ENCODE results near the gene GOLGA6L10. TPM values are rescaled to one million over a fixed set of nuclear protein-coding genes. Genes with fewer than 3 reads are reported as not detected.
"Not testable (repeated sequence)": the region's sequence is repeated elsewhere in the genome, so short reads cannot be mapped to it uniquely, and the experiment has no call there.

GOLGA6L10 gene
- 0.07 TPM for total RNA-seq
- long read RNA-seq, result 0 reads

GRCh38 chr15:82349375-82349774 lies at the start of gene GOLGA6L10:
Gene GOLGA6L10 (minus strand): TSS chr15:82349475. CDS start chr15:82349375, 100 bp downstream.
- intact Hi-C loops (cut with micrococcal nuclease); ATAC-seq; DNase-seq: not testable (repeated sequence)

GRCh38 chr15:82398785-82399184 lies 49.5 kb upstream of the GOLGA6L10 start:
- no peak for ATAC-seq
- intact Hi-C loops (cut with micrococcal nuclease), result no loop called here

GRCh38 chr15:82397817-82398216 lies 48.5 kb upstream of the GOLGA6L10 start:
- DNase-seq, result no peak
- intact Hi-C loops (cut with micrococcal nuclease), result no loop called here
- ATAC-seq, result no peak

More at GRCh38 chr15:82398785-82399184, 49.5 kb upstream of the GOLGA6L10 start:
- DNase-seq, result no peak

- intact Hi-C loops (cut with micrococcal nuclease); DNase-seq; ATAC-seq: not testable (repeated sequence)
These were observed 46.5 kb upstream of the GOLGA6L10 start for GRCh38 chr15:82395788-82396187.

- intact Hi-C loops (cut with micrococcal nuclease), result no loop called here
These were observed 44.4 kb upstream of the GOLGA6L10 start for GRCh38 chr15:82393671-82394070.

GRCh38 chr15:82392077-82392476 lies 42.8 kb upstream of the GOLGA6L10 start:
- ATAC-seq; DNase-seq; intact Hi-C loops (cut with micrococcal nuclease): not testable (repeated sequence)

More at GRCh38 chr15:82393671-82394070, 44.4 kb upstream of the GOLGA6L10 start:
- DNase-seq, result no peak
- ATAC-seq, result no peak

GRCh38 chr15:82390152-82390551 lies 40.9 kb upstream of the GOLGA6L10 start:
- DNase-seq; ATAC-seq; intact Hi-C loops (cut with micrococcal nuclease): not testable (repeated sequence)

GRCh38 chr15:82387209-82387608 lies 37.9 kb upstream of the GOLGA6L10 start:
- DNase-seq; ATAC-seq; intact Hi-C loops (cut with micrococcal nuclease): not testable (repeated sequence)

- ATAC-seq; intact Hi-C loops (cut with micrococcal nuclease); DNase-seq: not testable (repeated sequence)
These were observed 32.2 kb upstream of the GOLGA6L10 start for GRCh38 chr15:82381330-82381955.

GRCh38 chr15:82379552-82379951 lies 30.3 kb upstream of the GOLGA6L10 start:
- intact Hi-C loops (cut with micrococcal nuclease); DNase-seq; ATAC-seq: not testable (repeated sequence)

- DNase-seq, result not testable (repeated sequence)
These were observed 24.4 kb upstream of the GOLGA6L10 start for GRCh38 chr15:82373661-82374060.

GRCh38 chr15:82371656-82372055 lies 22.4 kb upstream of the GOLGA6L10 start:
- DNase-seq, result no peak
- ATAC-seq, result no peak
- intact Hi-C loops (cut with micrococcal nuclease), result no loop called here

More at GRCh38 chr15:82373661-82374060, 24.4 kb upstream of the GOLGA6L10 start:
- ATAC-seq; intact Hi-C loops (cut with micrococcal nuclease): not testable (repeated sequence)

GRCh38 chr15:82367790-82368189 lies 18.5 kb upstream of the GOLGA6L10 start:
- DNase-seq; intact Hi-C loops (cut with micrococcal nuclease); ATAC-seq: not testable (repeated sequence)

- DNase-seq; intact Hi-C loops (cut with micrococcal nuclease): not testable (repeated sequence)
- ATAC-seq, result peak; percentile 88
These were observed 16.5 kb upstream of the GOLGA6L10 start for GRCh38 chr15:82365692-82366323.

- DNase-seq; ATAC-seq; intact Hi-C loops (cut with micrococcal nuclease): not testable (repeated sequence)
These were observed 15.3 kb upstream of the GOLGA6L10 start for GRCh38 chr15:82364548-82364947.

GRCh38 chr15:82362790-82363189 lies 13.5 kb upstream of the GOLGA6L10 start:
- intact Hi-C loops (cut with micrococcal nuclease); DNase-seq; ATAC-seq: not testable (repeated sequence)

GRCh38 chr15:82360618-82361017 lies 11.3 kb upstream of the GOLGA6L10 start:
- ATAC-seq; intact Hi-C loops (cut with micrococcal nuclease); DNase-seq: not testable (repeated sequence)

- intact Hi-C loops (cut with micrococcal nuclease); DNase-seq; ATAC-seq: not testable (repeated sequence)
These were observed 5.8 kb upstream of the GOLGA6L10 start for GRCh38 chr15:82355055-82355454.

- intact Hi-C loops (cut with micrococcal nuclease); DNase-seq; ATAC-seq: not testable (repeated sequence)
These were observed 5.3 kb upstream of the GOLGA6L10 start for GRCh38 chr15:82354546-82354945.

- ATAC-seq; DNase-seq; intact Hi-C loops (cut with micrococcal nuclease): not testable (repeated sequence)
These were observed 1.6 kb downstream of the GOLGA6L10 start for GRCh38 chr15:82347645-82348044.
